SU-DHL-6 (cell line): ENCODE measurements around the gene NOSIP.

Experiments
- H2AFZ ChIP-seq: fragments of 200-600 bp; sonication (generic); 2 replicates; pipeline ENCODE4 v1.6.1; 2014; ENCODE audit warnings: low read depth, mild to moderate bottlenecking, moderate library complexity, mixed read lengths, antibody characterized with exemption, low read length; ENCODE audit not compliant: severe bottlenecking
- H3F3A ChIP-seq: fragments of 200-600 bp; shearing (Covaris generic); 2 replicates; pipeline ENCODE4 v1.6.0; 2016; ENCODE audit warnings: antibody characterized with exemption, mild to moderate bottlenecking; ENCODE audit not compliant: insufficient read depth
- H3K27ac ChIP-seq: fragments of 200-600 bp; sonication (generic); 2 replicates; pipeline ENCODE4 v1.5.1; 2016; ENCODE audit warnings: low read depth, mild to moderate bottlenecking, low read length, moderate library complexity, mixed read lengths
- H3K27me3 ChIP-seq: fragments of 200-600 bp; sonication (generic), shearing (Covaris generic); 2 replicates; pipeline ENCODE4 v1.6.0; 2014; ENCODE audit warnings: mild to moderate bottlenecking, low read length
- H3K36me3 ChIP-seq: fragments of 200-600 bp; sonication (generic); 2 replicates; pipeline ENCODE4 v1.6.1; 2014; ENCODE audit warnings: mild to moderate bottlenecking, low read length, mixed read lengths
- H3K4me2 ChIP-seq: fragments of 300-600, 200-600 bp; shearing (Covaris generic), sonication (generic); 2 replicates; pipeline ENCODE4 v1.6.0; 2014; ENCODE audit warnings: low read length, low read depth, mild to moderate bottlenecking; ENCODE audit not compliant: poor library complexity, severe bottlenecking
- H3K4me3 ChIP-seq: fragments of 200-600 bp; sonication (generic); 2 replicates; pipeline ENCODE4 v1.5.1; 2014; ENCODE audit warnings: antibody characterized with exemption, low read length, mild to moderate bottlenecking, mixed read lengths; ENCODE audit not compliant: insufficient read depth, poor library complexity, severe bottlenecking
- H3K79me2 ChIP-seq: fragments of 200-600 bp; sonication (generic); 2 replicates; pipeline ENCODE4 v1.6.1; 2014; ENCODE audit warnings: mild to moderate bottlenecking, low read length, moderate library complexity; ENCODE audit not compliant: insufficient read depth
- H3K9ac ChIP-seq: fragments of 200-600 bp; sonication (generic); 2 replicates; pipeline ENCODE4 v1.7.0; 2014; ENCODE audit warnings: mild to moderate bottlenecking, low read length
- H3K9me2 ChIP-seq: fragments of 200-600 bp; sonication (generic); replicated peaks from 2 replicates; pipeline ENCODE4 v1.6.1; 2014; ENCODE audit warnings: low read length; ENCODE audit not compliant: insufficient read depth
- H3K9me3 ChIP-seq: fragments of 200-600 bp; sonication (generic); 2 replicates; pipeline ENCODE4 v1.6.1; 2014; ENCODE audit warnings: low read length, mixed read lengths; ENCODE audit not compliant: insufficient read depth
- H4K20me1 ChIP-seq: fragments of 200-600 bp; sonication (generic); 2 replicates; pipeline ENCODE4 v1.6.1; 2014; ENCODE audit warnings: low read depth, mild to moderate bottlenecking, antibody characterized with exemption, low read length, moderate library complexity, mixed read lengths
- CTCF ChIP-seq: fragments of 200-600 bp; sonication (generic); IDR thresholded peaks from one replicate; pipeline ENCODE4 v1.5.1; 2017; ENCODE audit warnings: antibody characterized with exemption, mild to moderate bottlenecking, low read length, moderate library complexity; ENCODE audit not compliant: insufficient read depth, poor library complexity, severe bottlenecking
- EZH2phosphoT487 ChIP-seq: fragments of 200-600 bp; sonication (generic), shearing (Covaris generic); conservative IDR thresholded peaks from 2 replicates; pipeline ENCODE4 v1.6.1; 2018; ENCODE audit warnings: mild to moderate bottlenecking, antibody characterized with exemption, low read length, moderate library complexity, mixed read lengths

Gene NOSIP

GRCh38 chr19:49574206-49574755, 6.1 kb downstream of the NOSIP start:
- Histone ChIP-seq H3K36me3 (0 out of 2 replicates have a peak, but pooled peaks cover 4% of the 10 kb centered on the region), H4K20me1 (no peaks in the 10 kb centered on the region), H3K79me2 (peaks cover 50% of the 10 kb centered on the region), H3K9me2 (no peaks in the 10 kb centered on the region), H3F3A (peaks cover 7% of the 10 kb centered on the region; the same call in 1 of the 2 replicates), H3K27ac (no peak overlapping the region), H3K4me2 (no peak overlapping the region), H3K9me3 (no peaks in the 10 kb centered on the region), H2AFZ (no peak overlapping the region), H3K9ac (no peak overlapping the region), H3K27me3 (no peaks in the 10 kb centered on the region), H3K4me3 (no peak overlapping the region)
- TF ChIP-seq CTCF: no peak
- TF ChIP-seq EZH2phosphoT487: no peak

GRCh38 chr19:49573425-49573824, 6.9 kb downstream of the NOSIP start:
- TF ChIP-seq CTCF: no peak
- no peak for TF ChIP-seq EZH2phosphoT487
- H3K4me2 ChIP-seq: no peak overlapping the region

GRCh38 chr19:49573009-49573408, 7.3 kb downstream of the NOSIP start:
- no peak for TF ChIP-seq CTCF
- no peak for TF ChIP-seq EZH2phosphoT487
- Histone ChIP-seq H3K4me3 (no peak overlapping the region), H3K9me2 (no peaks in the 10 kb centered on the region), H3K79me2 (peaks cover 52% of the 10 kb centered on the region), H3K36me3 (0 out of 2 replicates have a peak, but pooled peaks cover 4% of the 10 kb centered on the region), H3K9ac (no peak overlapping the region), H3K27ac (no peak overlapping the region), H3K27me3 (no peaks in the 10 kb centered on the region), H4K20me1 (no peaks in the 10 kb centered on the region), H3K4me2 (no peak overlapping the region), H3F3A (peaks cover 3% of the 10 kb centered on the region; the same call in 1 of the 2 replicates), H2AFZ (no peak overlapping the region), H3K9me3 (no peaks in the 10 kb centered on the region)

More at GRCh38 chr19:49573425-49573824, 6.9 kb downstream of the NOSIP start:
- no peak overlapping the region for H3K4me3 ChIP-seq
- H3K27me3 ChIP-seq: no peaks in the 10 kb centered on the region
- H3K36me3 ChIP-seq: 0 out of 2 replicates have a peak, but pooled peaks cover 4% of the 10 kb centered on the region
- no peak overlapping the region for H2AFZ ChIP-seq
- no peak overlapping the region for H3K9ac ChIP-seq
- H3K9me3 ChIP-seq: no peaks in the 10 kb centered on the region
- H3F3A ChIP-seq: peaks cover 3% of the 10 kb centered on the region; the same call in 1 of the 2 replicates
- peaks cover 50% of the 10 kb centered on the region for H3K79me2 ChIP-seq
- H3K27ac ChIP-seq: no peak overlapping the region
- H3K9me2 ChIP-seq: no peaks in the 10 kb centered on the region
- no peaks in the 10 kb centered on the region for H4K20me1 ChIP-seq
